NCI-H1417 (cell line): ENCODE measurements around the gene PIGT.

Experiments
- DNase-seq, 3 experiments: peaks; one replicate each; lab custom pipeline; 2025; lab: John Stamatoyannopoulos, UW

PIGT gene

DNA sequence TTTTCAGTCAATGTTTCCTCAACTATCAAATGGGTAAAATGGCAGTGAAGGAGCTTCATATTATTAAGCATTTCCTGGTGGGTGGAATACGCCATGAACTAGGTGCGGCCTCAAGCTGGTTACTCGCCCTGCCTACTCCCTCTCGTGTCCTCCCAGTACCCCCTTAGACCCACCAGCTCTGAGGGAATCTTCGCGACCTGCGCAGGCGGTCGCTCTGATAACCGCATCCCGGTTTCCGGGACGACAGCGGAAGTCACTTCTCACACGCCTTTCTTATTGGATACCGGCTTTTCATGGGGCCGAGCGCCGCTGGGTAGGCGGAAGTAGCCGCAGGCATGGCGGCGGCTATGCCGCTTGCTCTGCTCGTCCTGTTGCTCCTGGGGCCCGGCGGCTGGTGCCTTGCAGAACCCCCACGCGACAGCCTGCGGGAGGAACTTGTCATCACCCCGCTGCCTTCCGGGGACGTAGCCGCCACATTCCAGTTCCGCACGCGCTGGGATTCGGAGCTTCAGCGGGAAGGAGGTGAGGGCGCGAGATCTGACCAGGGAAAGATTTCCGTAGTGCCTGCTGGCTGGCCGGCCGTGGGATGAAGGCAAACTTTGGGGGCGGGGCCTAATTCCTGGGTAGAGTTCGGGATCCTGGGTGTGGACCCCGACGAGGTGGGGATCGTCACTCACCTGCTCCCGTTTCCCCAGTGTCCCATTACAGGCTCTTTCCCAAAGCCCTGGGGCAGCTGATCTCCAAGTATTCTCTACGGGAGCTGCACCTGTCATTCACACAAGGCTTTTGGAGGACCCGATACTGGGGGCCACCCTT, at the start of gene PIGT:
Gene PIGT (plus strand): TSS at position 320 of the 816 bp plus-strand sequence. CDS start 16 bp downstream, at position 336.
- peak; percentile 81 to 94 (median 87) for DNase-seq

- DNase-seq: no peak
These were observed 49.7 kb upstream of the PIGT start for GRCh38 chr20:45366192-45366591.

GRCh38 chr20:45366631-45367030, 49.3 kb upstream of the PIGT start:
- DNase-seq: no peak

DNA sequence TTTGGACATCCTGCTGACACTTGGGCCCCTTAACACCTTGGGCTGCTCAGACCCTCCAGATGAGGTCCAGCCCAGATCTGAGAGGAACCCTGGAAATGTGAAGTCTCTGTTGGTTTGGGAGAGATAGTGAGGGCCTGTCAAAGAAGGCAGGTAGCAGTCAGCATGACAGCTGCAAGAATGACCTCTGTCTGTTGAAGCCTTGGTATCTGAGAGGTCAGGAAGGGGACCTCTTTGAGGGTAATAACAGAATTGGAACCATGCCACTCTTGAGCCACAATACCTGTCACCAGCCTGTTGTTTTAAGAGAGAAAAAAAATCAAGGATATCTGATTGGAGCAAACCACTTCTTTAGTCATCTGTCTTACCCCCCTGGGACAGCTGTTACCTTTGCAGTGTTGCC, 48.8 kb upstream of the PIGT start:
- no peak for DNase-seq

DNA sequence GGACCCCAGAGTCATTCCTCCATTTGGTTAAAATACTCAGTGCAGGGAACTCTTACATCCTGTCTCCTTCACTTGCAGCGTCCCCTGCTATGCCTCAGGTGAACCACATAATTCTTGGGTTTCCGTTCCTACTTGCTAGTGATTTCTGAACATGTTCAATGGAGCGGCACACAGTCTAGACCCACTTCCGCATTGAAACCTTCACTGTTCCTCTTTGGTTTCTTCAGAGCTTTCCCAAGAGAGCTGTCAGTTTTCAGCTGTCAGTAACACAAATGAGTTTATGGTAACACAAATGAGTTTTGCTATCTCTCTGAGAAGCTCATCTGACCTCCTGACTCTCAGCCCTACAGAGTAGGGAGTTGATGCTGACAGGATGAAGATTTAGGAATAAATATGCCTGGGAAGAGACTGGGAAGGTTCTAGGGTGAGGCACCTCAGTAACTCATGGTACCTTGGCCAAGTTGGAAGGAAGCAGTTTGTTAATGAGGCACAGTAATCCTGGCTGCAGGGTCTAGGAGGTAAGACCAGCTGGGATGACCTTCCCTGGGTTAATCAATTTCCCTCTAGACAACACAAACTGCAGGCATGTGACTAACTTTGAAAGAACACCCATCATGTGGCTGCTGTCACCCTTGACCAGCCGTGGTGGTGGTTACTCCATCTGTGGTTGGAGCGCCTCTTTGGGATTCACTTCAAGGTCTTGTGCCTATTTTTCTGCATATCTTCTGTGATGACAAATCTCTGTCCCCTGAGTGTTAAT, 47.5 kb upstream of the PIGT start:
- no peak for DNase-seq

- no peak for DNase-seq
These were observed 45.3 kb upstream of the PIGT start for GRCh38 chr20:45370571-45371160.

DNA sequence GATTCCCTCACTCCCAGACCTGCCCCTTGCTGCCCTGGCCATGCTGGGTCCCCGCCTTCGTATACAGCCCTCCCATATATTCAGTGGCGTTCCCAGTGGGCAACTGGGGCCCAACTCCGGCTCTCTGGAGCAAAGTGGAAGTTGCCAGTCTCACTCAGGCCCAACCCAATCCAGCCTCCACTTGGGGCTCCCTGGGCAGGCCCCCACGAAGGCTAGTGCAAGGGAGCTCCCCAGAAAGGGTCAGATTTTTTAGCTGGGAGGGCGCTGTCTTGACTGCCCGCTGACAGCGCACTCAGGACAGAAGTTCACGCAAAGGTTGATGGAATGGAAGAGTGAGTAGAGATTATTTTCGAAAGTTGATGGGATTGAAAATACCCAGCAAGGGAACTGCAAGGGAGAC, 43.7 kb upstream of the PIGT start:
- DNase-seq: no peak

DNA sequence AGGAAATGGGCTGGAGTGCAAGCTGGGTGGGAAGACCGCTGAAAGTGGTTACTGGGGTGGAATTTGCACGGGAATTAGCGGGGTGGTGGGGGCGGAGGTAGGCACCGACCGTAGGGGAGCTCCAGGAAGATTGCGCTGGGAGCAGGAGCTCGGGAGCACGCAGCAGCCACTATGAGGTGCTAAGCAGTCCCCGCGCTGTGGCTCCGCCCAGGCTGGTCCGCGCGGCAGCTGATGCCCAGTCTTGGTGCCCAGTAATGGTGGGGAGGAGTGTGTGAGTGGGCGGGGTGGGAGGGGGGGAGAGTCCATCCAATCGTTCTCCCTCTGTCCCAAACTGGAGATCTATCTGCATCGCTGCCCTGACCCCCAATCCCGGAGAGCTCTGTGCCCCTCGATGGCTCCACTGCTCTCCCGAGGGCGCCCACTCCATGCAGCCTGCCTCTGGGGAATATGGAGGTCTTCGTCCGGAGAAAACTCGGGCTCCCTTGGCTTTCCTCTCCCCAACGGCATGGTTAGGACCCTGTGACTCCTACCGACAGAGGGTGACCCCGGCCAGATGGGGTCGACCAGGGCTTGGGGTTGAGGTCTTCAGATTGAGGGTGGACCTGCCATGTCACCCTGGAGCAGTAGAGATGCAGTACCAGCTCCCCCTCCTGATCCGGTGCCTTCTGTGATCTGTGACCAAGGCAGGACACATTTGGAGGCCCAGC, 43.1 kb upstream of the PIGT start:
- DNase-seq: no peak

- peak; percentile 6 to 69 (median 17) for DNase-seq
These were observed 42.4 kb upstream of the PIGT start for GRCh38 chr20:45373353-45374100.

DNA sequence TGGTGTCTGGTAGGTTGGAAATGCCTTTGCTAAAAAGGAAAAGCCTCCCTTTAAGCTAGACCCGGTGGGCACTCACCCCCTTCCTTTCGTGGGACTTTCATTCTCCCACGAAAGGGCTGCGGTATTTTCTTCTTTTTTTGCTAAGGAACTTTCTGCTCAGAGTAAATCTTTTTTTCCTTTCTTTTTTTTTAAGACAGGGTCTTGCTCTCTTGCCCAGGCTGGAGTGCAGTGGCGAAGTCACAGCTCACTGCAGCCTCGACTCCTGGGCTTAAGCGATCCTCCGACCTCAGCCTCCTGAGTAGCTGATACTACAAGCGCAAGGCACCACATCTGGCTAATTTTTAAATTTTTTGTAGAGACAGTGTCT, 41.9 kb upstream of the PIGT start:
- DNase-seq: no peak

DNA sequence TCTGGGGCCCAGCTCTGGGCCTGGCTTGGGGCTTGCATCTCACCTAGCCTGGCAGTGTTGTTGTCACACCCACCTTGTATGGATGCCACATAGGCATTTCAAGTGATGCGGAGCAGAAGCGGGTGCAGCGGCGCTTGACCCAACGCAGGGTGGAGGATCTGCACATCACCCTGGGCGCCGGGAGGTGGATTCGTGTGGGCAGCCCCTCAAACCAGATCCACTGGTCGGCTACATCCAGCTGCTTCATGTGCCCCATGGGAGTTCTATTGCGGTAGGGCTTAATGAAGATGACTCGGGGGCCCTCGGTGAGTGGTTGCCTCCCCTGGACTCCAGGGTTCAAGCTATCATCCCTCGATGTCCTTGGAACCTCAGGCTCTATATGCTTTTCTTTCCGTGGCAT, 41.0 kb upstream of the PIGT start:
- no peak for DNase-seq

GRCh38 chr20:45377269-45377668, 38.7 kb upstream of the PIGT start:
- peak in 1 of 3 experiments; percentile 84 for DNase-seq

GRCh38 chr20:45378191-45378590, 37.8 kb upstream of the PIGT start, which contains the start of gene TP53TG5:
Gene TP53TG5, minus strand, starts transcription at chr20:45378325. Its CDS starts 89 bp downstream, at chr20:45378236.
- DNase-seq: no peak

GRCh38 chr20:45387274-45387673, 28.7 kb upstream of the PIGT start:
- no peak for DNase-seq

GRCh38 chr20:45390931-45391330, 25.0 kb upstream of the PIGT start:
- DNase-seq: no peak

GRCh38 chr20:45391559-45391958, 24.4 kb upstream of the PIGT start:
- no peak for DNase-seq

- peak in 1 of 3 experiments; percentile 33 for DNase-seq
These were observed 23.2 kb upstream of the PIGT start for GRCh38 chr20:45392733-45393132.

- no peak for DNase-seq
These were observed 21.5 kb upstream of the PIGT start for GRCh38 chr20:45394221-45395113.

DNA sequence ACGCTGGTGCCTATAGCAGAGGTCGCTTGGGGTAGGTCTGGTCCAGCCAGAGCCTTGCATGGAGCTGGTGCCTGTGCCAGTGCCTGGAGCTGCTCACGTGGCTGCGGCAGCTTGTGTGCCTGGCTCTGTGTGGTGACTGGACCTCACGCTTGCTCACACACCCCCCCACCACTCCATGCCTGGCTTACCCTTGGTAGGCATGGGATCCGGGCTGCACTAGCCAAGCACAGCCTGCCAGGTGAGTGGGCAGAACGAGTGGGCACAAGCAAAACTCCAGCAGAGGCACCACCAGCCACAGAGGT, 20.9 kb upstream of the PIGT start:
- no peak for DNase-seq

GRCh38 chr20:45399018-45399417, 16.9 kb upstream of the PIGT start:
- DNase-seq: no peak
